GM23338 (cell line): ENCODE results near the gene SLC39A5. TPM values are rescaled to one million over a fixed set of nuclear protein-coding genes. Genes with fewer than 3 reads are reported as not detected.

Experiments
- polyA plus RNA-seq: library from polyadenylated mRNA; unstranded; fragments of >200 nt; fragmentation: Nextera tagmentation; extraction: Ambion mirVana; gene quantifications from 2 replicates; pipeline ENCODE4 v1.2.1, GENCODE V29; 2016
- total RNA-seq: library from RNA; depleted of rRNA; stranded (reverse); fragments of >200 nt; shearing (Covaris generic); gene quantifications from 2 replicates; pipeline ENCODE4 v1.2.3, GENCODE V29; 2014; rRNA removed

SLC39A5 gene
- total and polyA plus RNA-seq, 2 experiments from 2014 or later = 0.29 to 0.59 TPM

Other genes starting within 250 kb of the SLC39A5 start
- 21.9 and 27.5 TPM in 2 replicates for gene SUOX, start 232.8 kb upstream of the SLC39A5 start, total RNA-seq
- 13.9 and 14.0 TPM in 2 replicates for gene SUOX, start 232.8 kb upstream of the SLC39A5 start, polyA plus RNA-seq
- gene IKZF4, start 209.0 kb upstream of the SLC39A5 start, total RNA-seq = 9.0 and 12.2 TPM in 2 replicates
- 4.3 and 4.6 TPM in 2 replicates for gene IKZF4, start 209.0 kb upstream of the SLC39A5 start, polyA plus RNA-seq
- gene RPS26, start 188.1 kb upstream of the SLC39A5 start, total RNA-seq = 321 and 655 TPM in 2 replicates
- 772 and 774 TPM in 2 replicates for gene RPS26, start 188.1 kb upstream of the SLC39A5 start, polyA plus RNA-seq
- gene ERBB3, start 149.9 kb upstream of the SLC39A5 start, total RNA-seq = 44.4 and 54.4 TPM in 2 replicates
- 21.0 and 23.3 TPM in 2 replicates for gene ERBB3, start 149.9 kb upstream of the SLC39A5 start, polyA plus RNA-seq
- gene PA2G4, start 125.5 kb upstream of the SLC39A5 start, total RNA-seq = 231 and 237 TPM in 2 replicates
- 349 and 373 TPM in 2 replicates for gene PA2G4, start 125.5 kb upstream of the SLC39A5 start, polyA plus RNA-seq
- gene RPL41, start 113.4 kb upstream of the SLC39A5 start, total RNA-seq = 1,633 and 2,039 TPM in 2 replicates
- gene RPL41, start 113.4 kb upstream of the SLC39A5 start, polyA plus RNA-seq = 3,858 and 3,875 TPM in 2 replicates
- 4.2 and 5.4 TPM in 2 replicates for gene ZC3H10, start 111.8 kb upstream of the SLC39A5 start, total RNA-seq
- gene ZC3H10, start 111.8 kb upstream of the SLC39A5 start, polyA plus RNA-seq = 2.2 and 2.7 TPM in 2 replicates
- gene ESYT1, start 101.8 kb upstream of the SLC39A5 start, total RNA-seq = 97.2 and 142 TPM in 2 replicates
- gene ESYT1, start 101.8 kb upstream of the SLC39A5 start, polyA plus RNA-seq = 23.3 and 26.2 TPM in 2 replicates
- gene MYL6B, start 77.5 kb upstream of the SLC39A5 start, total RNA-seq = 96.9 and 103 TPM in 2 replicates
- gene MYL6B, start 77.5 kb upstream of the SLC39A5 start, polyA plus RNA-seq = 164 and 170 TPM in 2 replicates
- 1,092 and 1,271 TPM in 2 replicates for gene MYL6, start 71.7 kb upstream of the SLC39A5 start, total RNA-seq
- 1,545 and 1,548 TPM in 2 replicates for gene MYL6, start 71.7 kb upstream of the SLC39A5 start, polyA plus RNA-seq
- 40.4 and 44.5 TPM in 2 replicates for gene SMARCC2, start 40.6 kb upstream of the SLC39A5 start, total RNA-seq
- gene SMARCC2, start 40.6 kb upstream of the SLC39A5 start, polyA plus RNA-seq = 52.1 and 68.3 TPM in 2 replicates
- 68.2 and 77.1 TPM in 2 replicates for gene RNF41, start 8.1 kb upstream of the SLC39A5 start, total RNA-seq
- 14.8 and 15.3 TPM in 2 replicates for gene RNF41, start 8.1 kb upstream of the SLC39A5 start, polyA plus RNA-seq
- 25.5 and 31.6 TPM in 2 replicates for gene NABP2, start 5.7 kb upstream of the SLC39A5 start, total RNA-seq
- 24.9 and 27.8 TPM in 2 replicates for gene NABP2, start 5.7 kb upstream of the SLC39A5 start, polyA plus RNA-seq
- 25.2 and 25.6 TPM in 2 replicates for gene ANKRD52, start 28.3 kb downstream of the SLC39A5 start, total RNA-seq
- gene ANKRD52, start 28.3 kb downstream of the SLC39A5 start, polyA plus RNA-seq = 16.2 and 20.3 TPM in 2 replicates
- gene COQ10A, start 36.9 kb downstream of the SLC39A5 start, total RNA-seq = 15.2 and 17.8 TPM in 2 replicates
- 12.0 and 12.8 TPM in 2 replicates for gene COQ10A, start 36.9 kb downstream of the SLC39A5 start, polyA plus RNA-seq
- 163 and 166 TPM in 2 replicates for gene CS, start 70.3 kb downstream of the SLC39A5 start, total RNA-seq
- gene CS, start 70.3 kb downstream of the SLC39A5 start, polyA plus RNA-seq = 54.5 and 63.3 TPM in 2 replicates
- 107 and 119 TPM in 2 replicates for gene CNPY2, start 85.9 kb downstream of the SLC39A5 start, total RNA-seq
- 316 and 317 TPM in 2 replicates for gene CNPY2, start 85.9 kb downstream of the SLC39A5 start, polyA plus RNA-seq
- 27.2 and 35.7 TPM in 2 replicates for gene PAN2, start 103.9 kb downstream of the SLC39A5 start, total RNA-seq
- gene PAN2, start 103.9 kb downstream of the SLC39A5 start, polyA plus RNA-seq = 9.1 and 11.5 TPM in 2 replicates
- 2.5 and 3.2 TPM in 2 replicates for gene IL23A, start 108.8 kb downstream of the SLC39A5 start, total RNA-seq
- 8.0 and 9.3 TPM in 2 replicates for gene IL23A, start 108.8 kb downstream of the SLC39A5 start, polyA plus RNA-seq
- 60.6 and 67.9 TPM in 2 replicates for gene STAT2, start 130.1 kb downstream of the SLC39A5 start, total RNA-seq
- 15.6 and 16.7 TPM in 2 replicates for gene STAT2, start 130.1 kb downstream of the SLC39A5 start, polyA plus RNA-seq
- gene APOF, start 132.8 kb downstream of the SLC39A5 start, total RNA-seq = not detected in 2 replicates
- not detected in 2 replicates for gene APOF, start 132.8 kb downstream of the SLC39A5 start, polyA plus RNA-seq
- gene TIMELESS, start 219.4 kb downstream of the SLC39A5 start, total RNA-seq = 54.3 and 54.8 TPM in 2 replicates
- 22.7 and 28.7 TPM in 2 replicates for gene TIMELESS, start 219.4 kb downstream of the SLC39A5 start, polyA plus RNA-seq
- gene MIP, start 224.6 kb downstream of the SLC39A5 start, total RNA-seq = not detected in 2 replicates
- 0.29 and 0.47 TPM in 2 replicates for gene MIP, start 224.6 kb downstream of the SLC39A5 start, polyA plus RNA-seq
- 2.6 and 3.1 TPM in 2 replicates for gene SPRYD4, start 238.5 kb downstream of the SLC39A5 start, total RNA-seq
- 2.1 and 2.3 TPM in 2 replicates for gene SPRYD4, start 238.5 kb downstream of the SLC39A5 start, polyA plus RNA-seq